MCF 10A (cell line): Measurements from ENCODE around the gene CLDN5. TPM values are rescaled to one million over a fixed set of nuclear protein-coding genes. Genes with fewer than 3 reads are reported as not detected.

Source experiments
- BruUV-seq: library from RNA; stranded (reverse); fragments of 400-500 nt; replicated peaks from 2 replicates; lab custom pipeline; 2021; lab: Mats Ljungman, UMichigan
- CTCF ChIA-PET: fragments of 300-600 bp; sonication (Branson Sonifier 250); formaldehyde crosslinking; extraction: SDS; loops from one replicate; lab custom pipeline; 2021; ENCODE audit warnings: antibody characterized with exemption, inconsistent platforms; lab: Yijun Ruan, JAX
- POLR2A ChIA-PET: fragments of 300-600, 350-650 bp; sonication (Branson Sonifier 250); formaldehyde crosslinking; extraction: SDS; loops from one replicate; lab custom pipeline; 2020; ENCODE audit warnings: antibody characterized with exemption, inconsistent platforms; lab: Yijun Ruan, JAX
- DNase-seq: peaks from one replicate; pipeline ENCODE4 v3.0.0-alpha.2; 2018; ENCODE audit not compliant: unreplicated experiment
- H3K27ac Mint-ChIP-seq: one replicate; pipeline ENCODE4 v1.8.0; 2022; ENCODE audit warnings: mild to moderate bottlenecking, low read depth, mixed read lengths; ENCODE audit not compliant: unreplicated experiment
- H3K27me3 Mint-ChIP-seq: one replicate; pipeline ENCODE4 v1.8.0; 2022; ENCODE audit warnings: mixed read lengths; ENCODE audit not compliant: insufficient read depth, unreplicated experiment
- H3K36me3 Mint-ChIP-seq: one replicate; pipeline ENCODE4 v1.8.0; 2022; ENCODE audit warnings: mild to moderate bottlenecking, moderate library complexity, mixed read lengths; ENCODE audit not compliant: insufficient read depth, unreplicated experiment
- H3K4me1 Mint-ChIP-seq: one replicate; pipeline ENCODE4 v1.8.0; 2022; ENCODE audit warnings: mixed read lengths; ENCODE audit not compliant: insufficient read depth, unreplicated experiment
- H3K4me3 Mint-ChIP-seq: one replicate; pipeline ENCODE4 v1.8.0; 2022; ENCODE audit warnings: mild to moderate bottlenecking, moderate library complexity, mixed read lengths; ENCODE audit not compliant: unreplicated experiment
- H3K9me3 Mint-ChIP-seq: one replicate; pipeline ENCODE4 v1.8.0; 2022; ENCODE audit warnings: mixed read lengths; ENCODE audit not compliant: unreplicated experiment
- intact Hi-C: fragments of 100-400 bp; cut with micrococcal nuclease; formaldehyde crosslinking; loops from 2 replicates; pipeline ENCODE4 v1.14.1; 2022
- total RNA-seq: library from RNA; stranded (reverse); gene quantifications from 2 replicates; pipeline ENCODE4 v1.2.3, GENCODE V29; 2022
- TF ChIP-seq, protein P1 (sequence below): fragments of 200-600 bp; IDR thresholded peaks from one replicate; pipeline ENCODE4 v1.8.0; 2022; ENCODE audit warnings: antibody characterized with exemption, mild to moderate bottlenecking; ENCODE audit not compliant: unreplicated experiment

CLDN5 gene
- total RNA-seq, 1 experiment from 2014 or later = not detected

GRCh38 chr22:19520007-19520406 lies 4.2 kb downstream of the CLDN5 start:
- no peaks in the 10 kb centered on the region for H3K27me3 Mint-ChIP-seq
- no peak for DNase-seq
- POLR2A ChIA-PET = no interaction called here
- intact Hi-C loops = no loop called here
- peaks cover 9% of the 10 kb centered on the region for H3K36me3 Mint-ChIP-seq
- H3K4me3 Mint-ChIP-seq = no peak overlapping the region
- no peaks in the 10 kb centered on the region for H3K4me1 Mint-ChIP-seq
- CTCF ChIA-PET = no interaction called here
- TF ChIP-seq, protein P1, sequence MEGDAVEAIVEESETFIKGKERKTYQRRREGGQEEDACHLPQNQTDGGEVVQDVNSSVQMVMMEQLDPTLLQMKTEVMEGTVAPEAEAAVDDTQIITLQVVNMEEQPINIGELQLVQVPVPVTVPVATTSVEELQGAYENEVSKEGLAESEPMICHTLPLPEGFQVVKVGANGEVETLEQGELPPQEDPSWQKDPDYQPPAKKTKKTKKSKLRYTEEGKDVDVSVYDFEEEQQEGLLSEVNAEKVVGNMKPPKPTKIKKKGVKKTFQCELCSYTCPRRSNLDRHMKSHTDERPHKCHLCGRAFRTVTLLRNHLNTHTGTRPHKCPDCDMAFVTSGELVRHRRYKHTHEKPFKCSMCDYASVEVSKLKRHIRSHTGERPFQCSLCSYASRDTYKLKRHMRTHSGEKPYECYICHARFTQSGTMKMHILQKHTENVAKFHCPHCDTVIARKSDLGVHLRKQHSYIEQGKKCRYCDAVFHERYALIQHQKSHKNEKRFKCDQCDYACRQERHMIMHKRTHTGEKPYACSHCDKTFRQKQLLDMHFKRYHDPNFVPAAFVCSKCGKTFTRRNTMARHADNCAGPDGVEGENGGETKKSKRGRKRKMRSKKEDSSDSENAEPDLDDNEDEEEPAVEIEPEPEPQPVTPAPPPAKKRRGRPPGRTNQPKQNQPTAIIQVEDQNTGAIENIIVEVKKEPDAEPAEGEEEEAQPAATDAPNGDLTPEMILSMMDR = no peak
- H3K9me3 Mint-ChIP-seq = no peaks in the 10 kb centered on the region
- no peak overlapping the region for H3K27ac Mint-ChIP-seq
- BruUV-seq = no TSS peak

DNA sequence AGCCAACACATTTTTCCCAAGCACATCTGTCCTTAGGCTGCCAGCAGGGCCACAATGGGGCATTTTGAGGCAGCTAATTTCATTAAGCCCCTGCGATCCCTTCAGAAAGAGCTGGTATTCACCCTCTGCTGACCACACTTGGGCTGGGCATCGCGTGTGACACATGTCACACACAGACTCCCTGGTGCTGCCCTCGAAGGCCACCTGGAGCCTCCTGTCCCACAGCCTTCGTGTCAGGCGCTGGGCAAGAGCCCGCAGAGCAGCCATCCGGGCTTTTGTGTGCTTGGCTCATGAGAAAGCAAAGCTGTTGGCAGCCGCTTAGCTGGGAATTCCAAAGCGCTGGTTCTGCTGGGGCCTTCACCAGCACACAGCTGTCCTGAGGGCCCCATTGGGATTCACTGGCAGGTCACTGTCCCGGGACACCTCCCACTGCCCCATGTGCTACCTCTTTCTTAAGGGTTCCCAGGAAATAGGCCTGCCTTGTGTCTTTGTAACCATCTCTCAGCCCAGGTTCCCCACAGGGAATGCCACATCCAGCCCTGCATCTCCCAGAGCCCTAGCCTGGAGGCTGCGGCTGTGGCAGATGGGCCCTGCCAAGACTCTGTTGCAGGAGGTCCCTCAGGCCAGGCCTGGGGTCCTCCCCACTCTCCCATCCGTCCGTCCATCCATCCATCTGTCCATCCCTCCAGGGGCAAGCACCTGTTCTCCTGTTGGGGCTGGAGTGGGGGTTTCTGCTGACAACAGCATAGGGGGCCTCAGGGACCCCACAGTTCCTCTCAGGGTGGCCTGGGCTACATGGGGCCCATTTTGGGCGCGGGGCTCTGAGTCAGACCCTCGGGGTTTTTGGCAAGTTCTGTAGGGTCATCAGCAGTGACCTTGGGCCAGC lies 4.9 kb downstream of the CLDN5 start:
- intact Hi-C loops = no loop called here

DNA sequence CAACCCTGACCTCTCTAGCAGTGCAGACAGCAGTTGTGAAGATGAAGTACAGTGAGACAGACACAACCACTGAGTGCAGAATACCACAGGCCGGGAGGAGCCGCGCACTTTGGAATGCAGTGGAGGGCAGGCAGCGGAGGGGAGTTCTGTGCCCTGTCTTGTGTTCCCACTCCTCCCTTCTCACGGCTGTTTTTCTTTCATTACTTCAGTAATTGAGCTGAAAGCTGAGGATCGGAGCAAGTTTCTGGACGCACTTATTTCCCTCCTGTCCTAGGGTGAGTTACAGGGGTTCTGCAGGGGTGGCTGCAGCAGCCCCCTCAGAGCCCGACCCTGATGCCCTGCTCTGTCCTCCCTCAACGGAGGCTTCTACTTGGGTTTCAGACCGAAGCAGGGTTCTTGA lies 5.6 kb downstream of the CLDN5 start:
- no peaks in the 10 kb centered on the region for H3K4me1 Mint-ChIP-seq
- no peaks in the 10 kb centered on the region for H3K27me3 Mint-ChIP-seq
- no peak overlapping the region for H3K27ac Mint-ChIP-seq
- H3K9me3 Mint-ChIP-seq = no peaks in the 10 kb centered on the region
- CTCF ChIA-PET = interaction anchor here (0.5 kb wide), 1 partner anchor 391 kb away, joined by 3 read pairs; no protein-coding TSS in a partner anchor
- peaks cover 9% of the 10 kb centered on the region for H3K36me3 Mint-ChIP-seq
- DNase-seq = no peak
- TF ChIP-seq, protein P1 = no peak
- H3K4me3 Mint-ChIP-seq = no peak overlapping the region
- POLR2A ChIA-PET = no interaction called here
- BruUV-seq = no TSS peak
- intact Hi-C loops = no loop called here

More for the DNA sequence above, 4.9 kb downstream of the CLDN5 start:
- ChIA-PET CTCF (interaction anchor here (0.5 kb wide), 1 partner anchor 391 kb away, joined by 3 read pairs; no protein-coding TSS in a partner anchor), POLR2A (no interaction called here)
- no peak overlapping the region for H3K27ac Mint-ChIP-seq
- peaks cover 9% of the 10 kb centered on the region for H3K36me3 Mint-ChIP-seq
- no peak overlapping the region for H3K4me3 Mint-ChIP-seq
- TF ChIP-seq, protein P1 = no peak
- H3K9me3 Mint-ChIP-seq = no peaks in the 10 kb centered on the region
- H3K27me3 Mint-ChIP-seq = no peaks in the 10 kb centered on the region
- H3K4me1 Mint-ChIP-seq = no peaks in the 10 kb centered on the region
- DNase-seq = no peak
- no TSS peak for BruUV-seq

GRCh38 chr22:19517919-19518611 lies 6.1 kb downstream of the CLDN5 start:
- ChIA-PET POLR2A (interaction anchor here (0.6 kb wide), 1 partner anchor 38 kb away, joined by 3 read pairs; the partner anchor contains the start of gene CDC45), CTCF (no interaction called here)
- BruUV-seq = no TSS peak
- H3K27me3 Mint-ChIP-seq = no peaks in the 10 kb centered on the region
- H3K27ac Mint-ChIP-seq = no peak overlapping the region
- H3K36me3 Mint-ChIP-seq = peaks cover 9% of the 10 kb centered on the region
- TF ChIP-seq, protein P1 = no peak
- intact Hi-C loops = no loop called here
- no peak overlapping the region for H3K4me3 Mint-ChIP-seq
- no peak for DNase-seq
- H3K9me3 Mint-ChIP-seq = no peaks in the 10 kb centered on the region
- no peaks in the 10 kb centered on the region for H3K4me1 Mint-ChIP-seq
